GM12878 (cell line): ENCODE results near the gene CD58. TPM values are rescaled to one million over a fixed set of nuclear protein-coding genes. Genes with fewer than 3 reads are reported as not detected.
A peak's percentile ranks its signal among the peaks of the same experiment; 100 is the strongest.

Source experiments
- BCL11A ChIP-seq: IDR thresholded peaks from 2 replicates; pipeline ENCODE4 v1.6.1; 2011; ENCODE audit warnings: low read depth, low read length
- CHD1 ChIP-seq: IDR thresholded peaks from 2 replicates; pipeline ENCODE4 v1.6.1; 2012; ENCODE audit warnings: low read depth, low read length, improper control_type of control experiment
- ETV6 ChIP-seq, 2 experiments: fragments of 450-650 bp in 1 of 2; IDR thresholded peaks in 1 of 2; conservative IDR thresholded peaks in 1 of 2; 2 replicates each; pipeline ENCODE4 v1.6.1; 2014; ENCODE audit warnings: antibody characterized with exemption in 1 of 2, borderline replicate concordance in 1 of 2, low read depth in 1 of 2, mild to moderate bottlenecking in 1 of 2, moderate library complexity in 1 of 2
- EZH2 ChIP-seq: IDR thresholded peaks from 2 replicates; pipeline ENCODE4 v1.6.1; 2012; ENCODE audit warnings: low read depth, mild to moderate bottlenecking, control low read depth, inconsistent platforms, low read length, borderline replicate concordance; ENCODE audit not compliant: control insufficient read depth
- IKZF1 ChIP-seq: fragments of 450-650 bp; conservative IDR thresholded peaks from 2 replicates; pipeline ENCODE4 v1.6.1; 2017; ENCODE audit warnings: antibody characterized with exemption, mild to moderate bottlenecking
- IKZF2 ChIP-seq, 2 experiments: fragments of 450-650 bp; IDR thresholded peaks; 2 replicates each; pipeline ENCODE4 v1.6.1; 2017; ENCODE audit warnings: mild to moderate bottlenecking in 2 of 2, moderate library complexity in 2 of 2
- KDM1A ChIP-seq: fragments of 200-600 bp; sonication (generic); IDR thresholded peaks from 2 replicates; pipeline ENCODE4 v1.6.1; 2016; ENCODE audit warnings: borderline replicate concordance
- PAX5 ChIP-seq: IDR thresholded peaks from 2 replicates; pipeline ENCODE4 v1.6.1; 2011; ENCODE audit warnings: low read depth, low read length, borderline replicate concordance
- PBX3 ChIP-seq: IDR thresholded peaks from 2 replicates; pipeline ENCODE4 v1.6.1; 2011; ENCODE audit warnings: mild to moderate bottlenecking, low read depth, low read length, moderate library complexity; ENCODE audit not compliant: insufficient replicate concordance
- RAD21 ChIP-seq: IDR thresholded peaks from 2 replicates; pipeline ENCODE4 v1.6.1; 2011; ENCODE audit warnings: mild to moderate bottlenecking, low read depth, low read length, moderate library complexity; ENCODE audit not compliant: insufficient read depth
- SRF ChIP-seq, 2 experiments: IDR thresholded peaks; 2 replicates each; pipeline ENCODE4 v1.6.1; 2011; ENCODE audit warnings: low read depth in 2 of 2, low read length in 2 of 2, mild to moderate bottlenecking in 1 of 2, moderate library complexity in 1 of 2
- YY1 ChIP-seq: IDR thresholded peaks from 2 replicates; pipeline ENCODE4 v1.6.1; 2011; ENCODE audit warnings: low read depth, mild to moderate bottlenecking, low read length
- ZBED1 ChIP-seq: IDR thresholded peaks from 2 replicates; pipeline ENCODE4 v1.6.1; 2016; ENCODE audit warnings: borderline replicate concordance
- polyA plus RNA-seq, 11 experiments: library from polyadenylated mRNA; depleted of rRNA in 4 of 11; unstranded in 6 of 11; stranded (reverse) in 5 of 11; fragments of >200 nt; fragmentation: Nextera tagmentation in 4 of 11; fragmentation: Illumina TruSeq in 1 of 11; extraction: Ambion mirVana in 4 of 11; extraction: Trizol in 1 of 11; gene quantifications; 1 replicate in 1 of 11; 2 replicates in 10 of 11; pipeline versions ENCODE4 v1.2.1 to v1.2.3, GENCODE V29; 2011 to 2016; ENCODE audit warnings: inconsistent platforms in 2 of 11, missing spikeins in 2 of 11, low read depth in 1 of 11
- total RNA-seq, 4 experiments: library from RNA; depleted of rRNA in 3 of 4; stranded (reverse); fragments of >200 nt in 3 of 4; fragmentation: Illumina TruSeq in 1 of 4; extraction: Trizol in 1 of 4; gene quantifications; 2 replicates each; pipeline versions ENCODE4 v1.2.1 to v1.2.3, GENCODE V29; 2013 to 2021
- TF ChIP-seq, protein P1 (sequence below): fragments of 150-350 bp; IDR thresholded peaks from 2 replicates; pipeline ENCODE4 v1.6.1; 2016; ENCODE audit warnings: low read depth, low read length
- TF ChIP-seq, protein P2 (sequence below): fragments of 450-650 bp; IDR thresholded peaks from 2 replicates; pipeline ENCODE4 v1.6.1; 2014; ENCODE audit warnings: mild to moderate bottlenecking
- TF ChIP-seq, protein P3 (sequence below): fragments of 450-650 bp; IDR thresholded peaks from 2 replicates; pipeline ENCODE4 v1.6.1; 2017; ENCODE audit warnings: mild to moderate bottlenecking, low read depth, inconsistent platforms; ENCODE audit not compliant: poor library complexity, severe bottlenecking
- TF ChIP-seq, protein P4 (sequence below), 3 experiments: IDR thresholded peaks in 2 of 3; conservative IDR thresholded peaks in 1 of 3; 2 replicates each; pipeline ENCODE4 v1.5.1; 2011; ENCODE audit warnings: low read depth in 3 of 3, low read length in 3 of 3, mild to moderate bottlenecking in 3 of 3, control low read depth in 2 of 3, moderate library complexity in 2 of 3, inconsistent platforms in 1 of 3, mixed read lengths in 1 of 3; ENCODE audit not compliant: control insufficient read depth in 2 of 3, insufficient read depth in 1 of 3; ENCODE audit errors: extremely low read depth in 1 of 3

The CD58 gene
- total and polyA plus RNA-seq, 10 of the 15 experiments (the other 5 are each of a cell fraction or from before 2014, with no cell fraction given): 70.4 to 252 (median 129) TPM

DNA sequence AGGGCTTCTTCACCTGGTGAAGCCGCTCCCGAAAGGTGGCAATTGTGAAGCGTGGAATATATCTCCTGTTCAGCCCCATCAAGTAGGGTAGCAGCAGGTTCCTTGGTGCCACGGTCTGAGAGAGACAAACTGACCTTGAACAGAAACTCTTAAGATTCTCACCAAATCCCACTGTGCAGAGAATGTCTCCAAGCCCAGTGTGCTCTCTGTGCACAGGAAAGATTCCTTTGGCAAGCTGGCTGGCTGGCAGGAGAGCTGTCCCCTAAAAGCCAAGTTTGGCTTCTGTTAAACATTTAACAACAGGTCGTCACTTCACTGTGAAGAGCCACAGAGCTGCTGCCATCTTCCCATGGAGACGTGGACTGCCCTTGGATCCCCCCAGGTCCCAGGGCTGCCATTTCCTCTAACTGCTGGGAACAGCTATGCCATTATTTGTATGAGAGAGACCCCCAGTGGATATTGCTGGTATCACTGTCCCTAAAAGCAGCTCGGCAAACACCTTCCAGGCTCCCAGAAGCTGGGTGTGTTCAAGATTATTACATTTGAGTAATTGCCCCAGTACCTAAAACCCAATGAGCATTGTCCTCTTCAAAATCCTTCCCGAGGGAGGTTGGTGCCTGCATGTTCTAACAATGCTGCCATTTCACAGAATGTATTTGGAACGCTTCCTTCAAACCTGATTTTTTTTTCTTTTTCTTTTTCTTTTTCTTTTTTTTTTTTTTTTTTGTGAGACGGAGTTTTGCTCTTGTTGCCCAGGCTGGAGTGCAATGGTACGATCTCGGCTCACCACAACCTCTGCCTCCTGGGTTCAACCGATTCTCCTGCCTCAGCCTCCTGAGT lies 71.8 kb downstream of the CD58 start (continued):
- TF ChIP-seq, protein P1, sequence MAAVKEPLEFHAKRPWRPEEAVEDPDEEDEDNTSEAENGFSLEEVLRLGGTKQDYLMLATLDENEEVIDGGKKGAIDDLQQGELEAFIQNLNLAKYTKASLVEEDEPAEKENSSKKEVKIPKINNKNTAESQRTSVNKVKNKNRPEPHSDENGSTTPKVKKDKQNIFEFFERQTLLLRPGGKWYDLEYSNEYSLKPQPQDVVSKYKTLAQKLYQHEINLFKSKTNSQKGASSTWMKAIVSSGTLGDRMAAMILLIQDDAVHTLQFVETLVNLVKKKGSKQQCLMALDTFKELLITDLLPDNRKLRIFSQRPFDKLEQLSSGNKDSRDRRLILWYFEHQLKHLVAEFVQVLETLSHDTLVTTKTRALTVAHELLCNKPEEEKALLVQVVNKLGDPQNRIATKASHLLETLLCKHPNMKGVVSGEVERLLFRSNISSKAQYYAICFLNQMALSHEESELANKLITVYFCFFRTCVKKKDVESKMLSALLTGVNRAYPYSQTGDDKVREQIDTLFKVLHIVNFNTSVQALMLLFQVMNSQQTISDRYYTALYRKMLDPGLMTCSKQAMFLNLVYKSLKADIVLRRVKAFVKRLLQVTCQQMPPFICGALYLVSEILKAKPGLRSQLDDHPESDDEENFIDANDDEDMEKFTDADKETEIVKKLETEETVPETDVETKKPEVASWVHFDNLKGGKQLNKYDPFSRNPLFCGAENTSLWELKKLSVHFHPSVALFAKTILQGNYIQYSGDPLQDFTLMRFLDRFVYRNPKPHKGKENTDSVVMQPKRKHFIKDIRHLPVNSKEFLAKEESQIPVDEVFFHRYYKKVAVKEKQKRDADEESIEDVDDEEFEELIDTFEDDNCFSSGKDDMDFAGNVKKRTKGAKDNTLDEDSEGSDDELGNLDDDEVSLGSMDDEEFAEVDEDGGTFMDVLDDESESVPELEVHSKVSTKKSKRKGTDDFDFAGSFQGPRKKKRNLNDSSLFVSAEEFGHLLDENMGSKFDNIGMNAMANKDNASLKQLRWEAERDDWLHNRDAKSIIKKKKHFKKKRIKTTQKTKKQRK: no peak
- TF ChIP-seq PAX5: no peak
- peak; percentile 92 for TF ChIP-seq RAD21
- TF ChIP-seq, protein P2, sequence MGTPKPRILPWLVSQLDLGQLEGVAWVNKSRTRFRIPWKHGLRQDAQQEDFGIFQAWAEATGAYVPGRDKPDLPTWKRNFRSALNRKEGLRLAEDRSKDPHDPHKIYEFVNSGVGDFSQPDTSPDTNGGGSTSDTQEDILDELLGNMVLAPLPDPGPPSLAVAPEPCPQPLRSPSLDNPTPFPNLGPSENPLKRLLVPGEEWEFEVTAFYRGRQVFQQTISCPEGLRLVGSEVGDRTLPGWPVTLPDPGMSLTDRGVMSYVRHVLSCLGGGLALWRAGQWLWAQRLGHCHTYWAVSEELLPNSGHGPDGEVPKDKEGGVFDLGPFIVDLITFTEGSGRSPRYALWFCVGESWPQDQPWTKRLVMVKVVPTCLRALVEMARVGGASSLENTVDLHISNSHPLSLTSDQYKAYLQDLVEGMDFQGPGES: no peak
- TF ChIP-seq ETV6 (conservative IDR thresholded peaks at IDR 0.05 in 1 of 2, IDR thresholded peaks at IDR 0.05 in 1 of 2; ENCODE audit: borderline replicate concordance in 1 of 2, low read depth in 1 of 2): no peak
- TF ChIP-seq BCL11A: no peak
- TF ChIP-seq CHD1: no peak
- TF ChIP-seq IKZF1: peak; percentile 36; the same call in 1 of the 2 replicates
- TF ChIP-seq PBX3: no peak
- no peak for TF ChIP-seq KDM1A
- TF ChIP-seq SRF (IDR thresholded peaks at IDR 0.05; ENCODE audit: low read depth in 2 of 2, low read length in 2 of 2): no peak
- no peak for TF ChIP-seq ZBED1
- TF ChIP-seq EZH2: no peak
- TF ChIP-seq YY1: peak; percentile 90
- TF ChIP-seq, protein P3, sequence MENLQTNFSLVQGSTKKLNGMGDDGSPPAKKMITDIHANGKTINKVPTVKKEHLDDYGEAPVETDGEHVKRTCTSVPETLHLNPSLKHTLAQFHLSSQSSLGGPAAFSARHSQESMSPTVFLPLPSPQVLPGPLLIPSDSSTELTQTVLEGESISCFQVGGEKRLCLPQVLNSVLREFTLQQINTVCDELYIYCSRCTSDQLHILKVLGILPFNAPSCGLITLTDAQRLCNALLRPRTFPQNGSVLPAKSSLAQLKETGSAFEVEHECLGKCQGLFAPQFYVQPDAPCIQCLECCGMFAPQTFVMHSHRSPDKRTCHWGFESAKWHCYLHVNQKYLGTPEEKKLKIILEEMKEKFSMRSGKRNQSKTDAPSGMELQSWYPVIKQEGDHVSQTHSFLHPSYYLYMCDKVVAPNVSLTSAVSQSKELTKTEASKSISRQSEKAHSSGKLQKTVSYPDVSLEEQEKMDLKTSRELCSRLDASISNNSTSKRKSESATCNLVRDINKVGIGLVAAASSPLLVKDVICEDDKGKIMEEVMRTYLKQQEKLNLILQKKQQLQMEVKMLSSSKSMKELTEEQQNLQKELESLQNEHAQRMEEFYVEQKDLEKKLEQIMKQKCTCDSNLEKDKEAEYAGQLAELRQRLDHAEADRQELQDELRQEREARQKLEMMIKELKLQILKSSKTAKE: no peak
- TF ChIP-seq, protein P4, sequence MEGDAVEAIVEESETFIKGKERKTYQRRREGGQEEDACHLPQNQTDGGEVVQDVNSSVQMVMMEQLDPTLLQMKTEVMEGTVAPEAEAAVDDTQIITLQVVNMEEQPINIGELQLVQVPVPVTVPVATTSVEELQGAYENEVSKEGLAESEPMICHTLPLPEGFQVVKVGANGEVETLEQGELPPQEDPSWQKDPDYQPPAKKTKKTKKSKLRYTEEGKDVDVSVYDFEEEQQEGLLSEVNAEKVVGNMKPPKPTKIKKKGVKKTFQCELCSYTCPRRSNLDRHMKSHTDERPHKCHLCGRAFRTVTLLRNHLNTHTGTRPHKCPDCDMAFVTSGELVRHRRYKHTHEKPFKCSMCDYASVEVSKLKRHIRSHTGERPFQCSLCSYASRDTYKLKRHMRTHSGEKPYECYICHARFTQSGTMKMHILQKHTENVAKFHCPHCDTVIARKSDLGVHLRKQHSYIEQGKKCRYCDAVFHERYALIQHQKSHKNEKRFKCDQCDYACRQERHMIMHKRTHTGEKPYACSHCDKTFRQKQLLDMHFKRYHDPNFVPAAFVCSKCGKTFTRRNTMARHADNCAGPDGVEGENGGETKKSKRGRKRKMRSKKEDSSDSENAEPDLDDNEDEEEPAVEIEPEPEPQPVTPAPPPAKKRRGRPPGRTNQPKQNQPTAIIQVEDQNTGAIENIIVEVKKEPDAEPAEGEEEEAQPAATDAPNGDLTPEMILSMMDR (IDR thresholded peaks at IDR 0.05 in 2 of 3, conservative IDR thresholded peaks at IDR 0.05 in 1 of 3; ENCODE audit: control insufficient read depth in 2 of 3, extremely low read depth in 1 of 3, insufficient read depth in 1 of 3, low read depth in 3 of 3, low read length in 3 of 3): peak; percentile 79 to 86 (median 79); a peak in 5 of 6 replicates
- peak in 1 of 2 experiments; percentile 35; a peak in 1 of 4 replicates for TF ChIP-seq IKZF2 (IDR thresholded peaks at IDR 0.05)
